HL-60/S4 (cell line): Measurements from ENCODE around the gene ATP6AP2.
"Not testable (repeated sequence)": the region's sequence is repeated elsewhere in the genome, so short reads cannot be mapped to it uniquely, and the experiment has no call there.

Experiments
- in situ Hi-C: fragments of 300-500 bp; cut with MboI; formaldehyde crosslinking; loops from 2 replicates; pipeline ENCODE4 v1.14.3; 2022; ENCODE audit warnings: low sequenced_read_pairs

The ATP6AP2 gene

GRCh38 chrX:40571600-40571999 lies 9.2 kb upstream of the ATP6AP2 start:
- in situ Hi-C loops = no loop called here

GRCh38 chrX:40573763-40574162 lies 7.0 kb upstream of the ATP6AP2 start:
- in situ Hi-C loops = no loop called here

GRCh38 chrX:40575411-40575810 lies 5.4 kb upstream of the ATP6AP2 start:
- in situ Hi-C loops = not testable (repeated sequence)

- in situ Hi-C loops = no loop called here
These were observed 4.5 kb upstream of the ATP6AP2 start for GRCh38 chrX:40576291-40576690.

- in situ Hi-C loops = no loop called here
These were observed 2.6 kb upstream of the ATP6AP2 start for GRCh38 chrX:40578039-40578695.

- in situ Hi-C loops = no loop called here
These were observed 1.6 kb upstream of the ATP6AP2 start for GRCh38 chrX:40579141-40579540.

GRCh38 chrX:40579900-40580536 lies 752 bp upstream of the ATP6AP2 start:
- in situ Hi-C loops = no loop called here

GRCh38 chrX:40581336-40581920 lies 658 bp downstream of the ATP6AP2 start:
- in situ Hi-C loops = no loop called here

- in situ Hi-C loops = not testable (repeated sequence)
These were observed 1.4 kb downstream of the ATP6AP2 start for GRCh38 chrX:40582178-40582577.

GRCh38 chrX:40582811-40583210 lies 2.0 kb downstream of the ATP6AP2 start:
- in situ Hi-C loops = no loop called here

GRCh38 chrX:40587623-40588022 lies 6.9 kb downstream of the ATP6AP2 start:
- in situ Hi-C loops = not testable (repeated sequence)

- in situ Hi-C loops = not testable (repeated sequence)
These were observed 9.0 kb downstream of the ATP6AP2 start for GRCh38 chrX:40589616-40590321.

- in situ Hi-C loops = no loop called here
These were observed 22.7 kb downstream of the ATP6AP2 start for GRCh38 chrX:40603446-40603845.

- in situ Hi-C loops = no loop called here
These were observed 26.6 kb downstream of the ATP6AP2 start for GRCh38 chrX:40607381-40607780.

GRCh38 chrX:40612511-40612910 lies 31.7 kb downstream of the ATP6AP2 start:
- in situ Hi-C loops = no loop called here

- in situ Hi-C loops = no loop called here
These were observed 35.2 kb downstream of the ATP6AP2 start for GRCh38 chrX:40615976-40616375.

- in situ Hi-C loops = no loop called here
These were observed 36.8 kb downstream of the ATP6AP2 start for GRCh38 chrX:40617566-40617965.

GRCh38 chrX:40622479-40623138 lies 41.8 kb downstream of the ATP6AP2 start:
- in situ Hi-C loops = no loop called here

- in situ Hi-C loops = no loop called here
These were observed 42.4 kb downstream of the ATP6AP2 start, which contains the start of gene MPC1L for GRCh38 chrX:40623139-40623536. Gene MPC1L (plus strand): TSS chrX:40623428. CDS start chrX:40623566, 138 bp downstream.

- in situ Hi-C loops = no loop called here
These were observed 42.9 kb downstream of the ATP6AP2 start for GRCh38 chrX:40623665-40624064.

GRCh38 chrX:40625294-40625693 lies 44.5 kb downstream of the ATP6AP2 start:
- in situ Hi-C loops = no loop called here
